ENCODE results near the gene ZNRF1. TPM values are rescaled to one million over a fixed set of nuclear protein-coding genes. Genes with fewer than 3 reads are reported as not detected.

Gene ZNRF1
- total and polyA plus RNA-seq, 2 of the 13 experiments (the other 11 are each of a cell fraction or from before 2014, with no cell fraction given), result 43.9 to 58.7 TPM

- no peak for TF ChIP-seq PCBP1 (IDR thresholded peaks at IDR 0.05; ENCODE audit: borderline replicate concordance, low read depth, low read length)
- no peak for TF ChIP-seq ZNF383 (CRISPR knock-in tag; IDR thresholded peaks at IDR 0.05; ENCODE audit: borderline replicate concordance)
- TF ChIP-seq, protein P1, sequence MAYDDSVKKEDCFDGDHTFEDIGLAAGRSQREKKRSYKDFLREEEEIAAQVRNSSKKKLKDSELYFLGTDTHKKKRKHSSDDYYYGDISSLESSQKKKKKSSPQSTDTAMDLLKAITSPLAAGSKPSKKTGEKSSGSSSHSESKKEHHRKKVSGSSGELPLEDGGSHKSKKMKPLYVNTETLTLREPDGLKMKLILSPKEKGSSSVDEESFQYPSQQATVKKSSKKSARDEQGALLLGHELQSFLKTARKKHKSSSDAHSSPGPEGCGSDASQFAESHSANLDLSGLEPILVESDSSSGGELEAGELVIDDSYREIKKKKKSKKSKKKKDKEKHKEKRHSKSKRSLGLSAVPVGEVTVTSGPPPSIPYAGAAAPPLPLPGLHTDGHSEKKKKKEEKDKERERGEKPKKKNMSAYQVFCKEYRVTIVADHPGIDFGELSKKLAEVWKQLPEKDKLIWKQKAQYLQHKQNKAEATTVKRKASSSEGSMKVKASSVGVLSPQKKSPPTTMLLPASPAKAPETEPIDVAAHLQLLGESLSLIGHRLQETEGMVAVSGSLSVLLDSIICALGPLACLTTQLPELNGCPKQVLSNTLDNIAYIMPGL (CRISPR knock-in tag; IDR thresholded peaks at IDR 0.05; ENCODE audit: borderline replicate concordance in 1 of 2, low read depth in 1 of 2), result 0 out of 4 replicates have a peak, but pooled peaks of 1 of the 2 experiments have one; percentile 20
- TF ChIP-seq, protein P2, sequence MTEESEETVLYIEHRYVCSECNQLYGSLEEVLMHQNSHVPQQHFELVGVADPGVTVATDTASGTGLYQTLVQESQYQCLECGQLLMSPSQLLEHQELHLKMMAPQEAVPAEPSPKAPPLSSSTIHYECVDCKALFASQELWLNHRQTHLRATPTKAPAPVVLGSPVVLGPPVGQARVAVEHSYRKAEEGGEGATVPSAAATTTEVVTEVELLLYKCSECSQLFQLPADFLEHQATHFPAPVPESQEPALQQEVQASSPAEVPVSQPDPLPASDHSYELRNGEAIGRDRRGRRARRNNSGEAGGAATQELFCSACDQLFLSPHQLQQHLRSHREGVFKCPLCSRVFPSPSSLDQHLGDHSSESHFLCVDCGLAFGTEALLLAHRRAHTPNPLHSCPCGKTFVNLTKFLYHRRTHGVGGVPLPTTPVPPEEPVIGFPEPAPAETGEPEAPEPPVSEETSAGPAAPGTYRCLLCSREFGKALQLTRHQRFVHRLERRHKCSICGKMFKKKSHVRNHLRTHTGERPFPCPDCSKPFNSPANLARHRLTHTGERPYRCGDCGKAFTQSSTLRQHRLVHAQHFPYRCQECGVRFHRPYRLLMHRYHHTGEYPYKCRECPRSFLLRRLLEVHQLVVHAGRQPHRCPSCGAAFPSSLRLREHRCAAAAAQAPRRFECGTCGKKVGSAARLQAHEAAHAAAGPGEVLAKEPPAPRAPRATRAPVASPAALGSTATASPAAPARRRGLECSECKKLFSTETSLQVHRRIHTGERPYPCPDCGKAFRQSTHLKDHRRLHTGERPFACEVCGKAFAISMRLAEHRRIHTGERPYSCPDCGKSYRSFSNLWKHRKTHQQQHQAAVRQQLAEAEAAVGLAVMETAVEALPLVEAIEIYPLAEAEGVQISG (CRISPR knock-in tag; IDR thresholded peaks at IDR 0.05), result peak; percentile 49; the same call in 1 of the 2 replicates
- TF ChIP-seq ZFAT (CRISPR knock-in tag; conservative IDR thresholded peaks at IDR 0.05), result no peak
- no peak for TF ChIP-seq ZNF441 (CRISPR knock-in tag; IDR thresholded peaks at IDR 0.05; ENCODE audit: borderline replicate concordance)
- no peak for TF ChIP-seq ZNF280B (CRISPR knock-in tag; IDR thresholded peaks at IDR 0.05; ENCODE audit: borderline replicate concordance)
- no peak for TF ChIP-seq U2AF1 (optimal IDR thresholded peaks at IDR 0.05; ENCODE audit: low read depth, low read length)
- no peak for TF ChIP-seq MED8 (CRISPR knock-in tag; IDR thresholded peaks at IDR 0.05; ENCODE audit: insufficient replicate concordance)
- TF ChIP-seq, protein P3, sequence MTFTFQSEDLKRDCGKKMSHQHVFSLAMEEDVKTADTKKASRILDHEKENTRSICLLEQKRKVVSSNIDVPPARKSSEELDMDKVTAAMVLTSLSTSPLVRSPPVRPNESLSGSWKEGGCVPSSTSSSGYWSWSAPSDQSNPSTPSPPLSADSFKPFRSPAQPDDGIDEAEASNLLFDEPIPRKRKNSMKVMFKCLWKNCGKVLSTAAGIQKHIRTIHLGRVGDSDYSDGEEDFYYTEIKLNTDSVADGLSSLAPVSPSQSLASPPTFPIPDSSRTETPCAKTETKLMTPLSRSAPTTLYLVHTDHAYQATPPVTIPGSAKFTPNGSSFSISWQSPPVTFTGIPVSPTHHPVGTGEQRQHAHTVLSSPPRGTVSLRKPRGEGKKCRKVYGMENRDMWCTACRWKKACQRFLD (CRISPR knock-in tag; IDR thresholded peaks at IDR 0.05; ENCODE audit: borderline replicate concordance), result no peak
- peak; percentile 54; the same call in 1 of the 2 replicates for TF ChIP-seq SATB2 (CRISPR knock-in tag; IDR thresholded peaks at IDR 0.05)
- no peak for TF ChIP-seq SOX6 (IDR thresholded peaks at IDR 0.05)
- peak; percentile 62 for TF ChIP-seq SOX6 (CRISPR knock-in tag; IDR thresholded peaks at IDR 0.05)
- TF ChIP-seq HINFP (CRISPR knock-in tag; IDR thresholded peaks at IDR 0.05; ENCODE audit: low read depth), result no peak
- no peak for TF ChIP-seq NFRKB (IDR thresholded peaks at IDR 0.05)
- peak; percentile 30 for TF ChIP-seq SKI (IDR thresholded peaks at IDR 0.05; ENCODE audit: partially characterized antibody)
- TF ChIP-seq POLR2A (IDR thresholded peaks at IDR 0.05; ENCODE audit: insufficient read depth in 1 of 2, low read depth in 2 of 2, low read length in 2 of 2), result no peak
- TF ChIP-seq, protein P4, sequence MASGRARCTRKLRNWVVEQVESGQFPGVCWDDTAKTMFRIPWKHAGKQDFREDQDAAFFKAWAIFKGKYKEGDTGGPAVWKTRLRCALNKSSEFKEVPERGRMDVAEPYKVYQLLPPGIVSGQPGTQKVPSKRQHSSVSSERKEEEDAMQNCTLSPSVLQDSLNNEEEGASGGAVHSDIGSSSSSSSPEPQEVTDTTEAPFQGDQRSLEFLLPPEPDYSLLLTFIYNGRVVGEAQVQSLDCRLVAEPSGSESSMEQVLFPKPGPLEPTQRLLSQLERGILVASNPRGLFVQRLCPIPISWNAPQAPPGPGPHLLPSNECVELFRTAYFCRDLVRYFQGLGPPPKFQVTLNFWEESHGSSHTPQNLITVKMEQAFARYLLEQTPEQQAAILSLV (CRISPR knock-in tag; IDR thresholded peaks at IDR 0.05; ENCODE audit: borderline replicate concordance), result no peak
These were observed 55.1 kb downstream of the ZNRF1 start (continued) for GRCh38 chr16:75053791-75054555.

Data from HepG2 (cell line).